Endothelial cell of umbilical vein (primary cell): Measurements from ENCODE around the gene FMO1. TPM values are rescaled to one million over a fixed set of nuclear protein-coding genes. Genes with fewer than 3 reads are reported as not detected.

Experiments
- BruUV-seq: library from RNA; stranded (reverse); fragments of 400-500 nt; replicated peaks from 2 replicates; lab custom pipeline; 2021; lab: Mats Ljungman, UMichigan
- CTCF ChIA-PET: fragments of 300-600, 350-600 bp; sonication (Branson Sonifier 250); formaldehyde crosslinking; loops from one replicate; lab custom pipeline; 2021; ENCODE audit warnings: antibody characterized with exemption, inconsistent platforms; lab: Charles Lee
- POLR2A ChIA-PET: fragments of 300-600, 350-600 bp; sonication (Branson Sonifier 250); formaldehyde crosslinking; loops from one replicate; lab custom pipeline; 2021; ENCODE audit warnings: antibody characterized with exemption, inconsistent platforms; lab: Charles Lee
- DNase-seq: peaks from one replicate; pipeline ENCODE4 v3.0.0-alpha.2; 2011; ENCODE audit warnings: low read depth, low spot score
- FAIRE-seq: peaks from 2 replicates; lab custom pipeline; 2011; peaks lifted over from hg19 to GRCh38; lab: Jason Lieb, UNC
- H2AFZ ChIP-seq: 2 replicates; pipeline ENCODE4 v1.6.0; 2012; ENCODE audit warnings: low read depth, low read length, control low read depth, inconsistent platforms
- H3K27ac ChIP-seq: 2 replicates; pipeline ENCODE4 v1.5.1; 2011; ENCODE audit warnings: low read depth, mild to moderate bottlenecking, control low read depth, low read length, moderate library complexity; ENCODE audit not compliant: insufficient read depth
- H3K27me3 ChIP-seq, 2 experiments: 2 replicates each; pipeline versions ENCODE4 v1.6.0 to v1.6.1; 2011; ENCODE audit warnings: low read length in 2 of 2, mixed read lengths in 1 of 2; ENCODE audit not compliant: control insufficient read depth in 2 of 2, insufficient read depth in 2 of 2
- H3K36me3 ChIP-seq, 2 experiments: 2 replicates in 1 of 2; 3 replicates in 1 of 2; pipeline ENCODE4 v1.5.1; 2011; ENCODE audit warnings: low read length in 2 of 2, mild to moderate bottlenecking in 1 of 2, moderate library complexity in 1 of 2; ENCODE audit not compliant: control insufficient read depth in 2 of 2, insufficient read depth in 2 of 2; ENCODE audit errors: extremely low read depth in 1 of 2
- H3K4me1 ChIP-seq: 3 replicates; pipeline ENCODE4 v1.5.1; 2011; ENCODE audit warnings: mild to moderate bottlenecking, low read length; ENCODE audit not compliant: control insufficient read depth, insufficient read depth; ENCODE audit errors: extremely low read depth
- H3K4me2 ChIP-seq: 2 replicates; pipeline ENCODE4 v1.6.1; 2011; ENCODE audit warnings: low read length, control low read depth, mixed read lengths; ENCODE audit not compliant: insufficient read depth
- H3K4me3 ChIP-seq, 3 experiments: fragments of 200-600 bp in 1 of 3; sonication (generic), shearing (Covaris generic) in 1 of 3; replicated peaks in 1 of 3; 2 replicates each; pipeline ENCODE4 v1.5.1; 2011 to 2016; ENCODE audit warnings: control low read depth in 3 of 3, low read length in 3 of 3, mild to moderate bottlenecking in 2 of 3, inconsistent platforms in 1 of 3, low read depth in 1 of 3, moderate library complexity in 1 of 3; ENCODE audit not compliant: insufficient read depth in 1 of 3
- H3K79me2 ChIP-seq: 2 replicates; pipeline ENCODE4 v1.6.0; 2012; ENCODE audit warnings: low read length, inconsistent platforms; ENCODE audit not compliant: control insufficient read depth, insufficient read depth
- H3K9ac ChIP-seq: replicated peaks from 2 replicates; pipeline ENCODE3; 2011; ENCODE audit warnings: low read length, control low read depth; ENCODE audit not compliant: insufficient read depth; ENCODE audit errors: extremely low read depth
- H3K9me1 ChIP-seq: replicated peaks from 3 replicates; pipeline ENCODE4 v1.6.0; 2011; ENCODE audit warnings: mild to moderate bottlenecking, low read length; ENCODE audit not compliant: control insufficient read depth, insufficient read depth; ENCODE audit errors: extremely low read depth
- H3K9me3 ChIP-seq: replicated peaks from 2 replicates; pipeline ENCODE4 v1.5.1; 2012; ENCODE audit warnings: low read length, inconsistent platforms; ENCODE audit not compliant: control insufficient read depth, insufficient read depth
- H4K20me1 ChIP-seq: replicated peaks from 2 replicates; pipeline ENCODE3; 2011; ENCODE audit warnings: mild to moderate bottlenecking, low read length; ENCODE audit not compliant: control insufficient read depth, insufficient read depth; ENCODE audit errors: extremely low read depth
- CTCF ChIP-seq, 2 donors: IDR thresholded peaks; 1 replicate in 1 of 2; 2 replicates in 1 of 2; pipeline ENCODE4 v1.5.1; 2011; ENCODE audit warnings: low read length in 2 of 2, mild to moderate bottlenecking in 2 of 2, moderate library complexity in 2 of 2, control low read depth in 1 of 2, inconsistent platforms in 1 of 2, low read depth in 1 of 2; ENCODE audit not compliant: insufficient read depth in 1 of 2; ENCODE audit errors: extremely low read depth in 1 of 2
- EZH2 ChIP-seq: IDR thresholded peaks from 2 replicates; pipeline ENCODE4 v1.6.1; 2012; ENCODE audit warnings: borderline replicate concordance, low read depth, mild to moderate bottlenecking, moderate library complexity, low read length, inconsistent platforms; ENCODE audit not compliant: severe bottlenecking
- FOS ChIP-seq: IDR thresholded peaks from 2 replicates; pipeline ENCODE4 v1.6.1; 2011; ENCODE audit warnings: mild to moderate bottlenecking, low read length, moderate library complexity, borderline replicate concordance; ENCODE audit not compliant: insufficient read depth
- GATA2 ChIP-seq: IDR thresholded peaks from 2 replicates; pipeline ENCODE4 v1.7.0; 2011; ENCODE audit warnings: low read depth, mild to moderate bottlenecking, moderate library complexity, mixed read lengths, low read length; ENCODE audit not compliant: insufficient read length, insufficient read depth
- JUN ChIP-seq: IDR thresholded peaks from 2 replicates; pipeline ENCODE4 v1.6.1; 2011; ENCODE audit warnings: borderline replicate concordance, low read depth; ENCODE audit not compliant: insufficient read length, insufficient read depth
- MAX ChIP-seq: IDR thresholded peaks from 2 replicates; pipeline ENCODE4 v1.6.1; 2011; ENCODE audit not compliant: insufficient read depth, insufficient read length
- MYC ChIP-seq: IDR thresholded peaks from one replicate; pipeline ENCODE4 v1.6.1; 2011; ENCODE audit warnings: mild to moderate bottlenecking, low read depth, low read length
- POLR2A ChIP-seq: IDR thresholded peaks from 2 replicates; pipeline ENCODE4 v1.6.1; 2012; ENCODE audit warnings: low read depth, mild to moderate bottlenecking, control low read depth, low read length
- POLR2AphosphoS5 ChIP-seq: IDR thresholded peaks from 2 replicates; pipeline ENCODE4 v1.6.1; 2012; ENCODE audit warnings: low read depth, mild to moderate bottlenecking, control low read depth, low read length, moderate library complexity; ENCODE audit not compliant: insufficient read depth
- dilution Hi-C: fragments of 300-500 bp; cut with MboI; formaldehyde crosslinking; loops from one replicate; pipeline ENCODE4 v1.15.0; 2019; ENCODE audit warnings: low sequenced_read_pairs; ENCODE audit not compliant: extremely low pct_ligation_motif_present
- intact Hi-C: fragments of 100-400 bp; cut with micrococcal nuclease; formaldehyde crosslinking; loops from one replicate; pipeline ENCODE4 v1.10.0; 2022
- polyA plus RNA-seq, 4 experiments: library from polyadenylated mRNA; depleted of rRNA in 3 of 4; stranded (reverse) in 3 of 4; unstranded in 1 of 4; fragments of >200 nt; gene quantifications; 2 replicates each; pipeline versions ENCODE4 v1.2.1 to v1.2.3, GENCODE V29; 2011 to 2012; ENCODE audit warnings: missing spikeins in 1 of 4
- total RNA-seq: library from RNA; stranded (reverse); gene quantifications from 2 replicates; pipeline ENCODE4 v1.2.3, GENCODE V29; 2021

Gene FMO1
- total and polyA plus RNA-seq, 2 donors (not counting 3 experiments of a cell fraction or from before 2014, with no cell fraction given): not detected

- Histone ChIP-seq H3K4me2 (no peak overlapping the region), H3K4me3 (no peak overlapping the region), H3K4me1 (peaks cover 4% of the 10 kb centered on the region), H3K27ac (no peak overlapping the region), H4K20me1 (no peaks in the 10 kb centered on the region), H3K79me2 (no peaks in the 10 kb centered on the region), H3K9me1 (no peaks in the 10 kb centered on the region), H3K27me3 (no peaks in the 10 kb centered on the region), H3K9me3 (no peaks in the 10 kb centered on the region), H3K9ac (no peak overlapping the region), H2AFZ (no peak overlapping the region), H3K36me3 (no peaks in the 10 kb centered on the region)
- dilution Hi-C loops: no loop called here
- TF ChIP-seq POLR2A (no peak), MYC (no peak), FOS (no peak), EZH2 (no peak), JUN (no peak), CTCF (IDR thresholded peaks at IDR 0.05; ENCODE audit: extremely low read depth in 1 of 2, insufficient read depth in 1 of 2, low read depth in 1 of 2, low read length in 2 of 2) (no peak), GATA2 (no peak), POLR2AphosphoS5 (no peak), MAX (no peak)
- ChIA-PET CTCF (interaction anchor here (3.1 to 3.2 kb wide), 2 partner anchors 65 to 345 kb away, joined by 74 to 126 read pairs; partner anchors contain the start of gene FMO1), POLR2A (no interaction called here)
- intact Hi-C loops: loop anchor here (5.0 kb wide), 1 partner anchor 625 kb away; no protein-coding TSS in a partner anchor
- no TSS peak for BruUV-seq
- DNase-seq (no peak), FAIRE-seq (no peak)
Observed at GRCh38 chr1:171311771-171312558, 63.7 kb downstream of the FMO1 start.
